GM21723 (cell line): ENCODE data around the gene MAPK1.
"Not testable (repeated sequence)": the region's sequence is repeated elsewhere in the genome, so short reads cannot be mapped to it uniquely, and the experiment has no call there.

Source experiments
- ATAC-seq: cut with Tn5 transposase; IDR thresholded peaks from one replicate; pipeline ENCODE4 v1.9.1; 2021; ENCODE audit warnings: mild to moderate bottlenecking, moderate library complexity; ENCODE audit not compliant: unreplicated experiment

The MAPK1 gene

GRCh38 chr22:21823740-21824444, 43.6 kb downstream of the MAPK1 start:
- ATAC-seq = no peak

DNA sequence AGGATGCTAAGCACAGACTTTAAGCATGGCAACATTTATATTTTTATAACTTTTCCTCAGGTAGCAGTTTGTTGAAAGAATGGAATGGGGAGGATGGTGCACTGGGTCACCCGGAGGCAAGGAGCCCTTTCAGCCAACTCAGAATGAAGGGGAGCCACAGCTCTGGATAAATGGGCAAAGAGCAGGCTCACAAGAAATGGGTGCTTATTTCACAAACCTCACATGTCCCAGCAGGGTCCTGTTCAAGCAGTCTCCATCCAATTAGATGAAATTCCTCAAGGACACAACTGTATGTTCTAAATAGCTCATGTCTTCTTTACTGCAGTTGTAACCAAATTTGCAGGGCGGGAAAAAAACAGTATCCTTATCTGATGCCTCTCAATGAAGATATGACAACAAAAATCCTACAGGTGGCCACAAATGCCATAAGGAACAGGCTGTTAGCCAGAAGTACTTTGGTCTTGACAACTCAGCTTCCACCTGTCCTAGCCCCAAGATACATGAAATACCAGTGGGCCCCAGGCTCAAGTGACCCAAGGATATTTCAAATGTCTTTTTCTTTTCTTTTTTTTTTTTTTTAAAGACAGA, 48.2 kb downstream of the MAPK1 start:
- no peak for ATAC-seq

DNA sequence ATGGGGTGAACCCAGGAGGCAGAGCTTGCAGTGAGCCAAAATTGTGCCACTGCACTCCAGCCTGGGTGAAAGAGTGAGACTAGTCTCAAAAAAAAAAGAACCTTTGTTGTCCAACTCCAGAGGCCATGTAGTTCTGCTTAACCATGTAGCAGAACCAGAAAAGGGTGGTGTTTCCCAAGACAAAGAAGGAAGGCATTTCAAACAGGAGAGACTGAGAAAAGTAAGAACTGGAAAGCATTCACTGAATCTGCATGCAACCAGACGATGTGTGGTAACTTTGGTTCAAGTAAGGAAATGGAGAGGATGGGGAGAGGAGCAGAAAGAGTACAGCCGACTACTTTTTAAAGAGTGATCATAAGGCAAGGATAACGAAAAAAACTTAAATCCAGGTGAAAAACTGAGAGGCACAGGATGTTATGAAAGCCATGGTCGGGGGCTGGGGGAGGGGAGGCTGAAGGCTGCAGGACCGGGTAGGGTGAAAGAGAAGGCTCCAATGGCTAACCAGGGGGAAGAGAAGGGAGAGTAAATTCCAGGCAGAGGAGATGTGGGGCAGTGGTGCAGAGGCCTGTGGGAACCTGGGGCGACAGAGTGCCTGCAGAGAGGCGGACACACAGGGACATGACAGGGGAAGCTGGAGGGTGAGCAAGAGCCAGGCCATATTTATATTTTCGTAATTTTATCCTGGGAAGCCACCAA, 48.8 kb downstream of the MAPK1 start:
- ATAC-seq = no peak

- not testable (repeated sequence) for ATAC-seq
Measured at GRCh38 chr22:21817497-21817853, 50.0 kb downstream of the MAPK1 start.

- ATAC-seq = no peak
Measured at GRCh38 chr22:21816787-21817496, 50.5 kb downstream of the MAPK1 start.

- ATAC-seq = no peak
Measured at GRCh38 chr22:21816472-21816786, 51.0 kb downstream of the MAPK1 start.

DNA sequence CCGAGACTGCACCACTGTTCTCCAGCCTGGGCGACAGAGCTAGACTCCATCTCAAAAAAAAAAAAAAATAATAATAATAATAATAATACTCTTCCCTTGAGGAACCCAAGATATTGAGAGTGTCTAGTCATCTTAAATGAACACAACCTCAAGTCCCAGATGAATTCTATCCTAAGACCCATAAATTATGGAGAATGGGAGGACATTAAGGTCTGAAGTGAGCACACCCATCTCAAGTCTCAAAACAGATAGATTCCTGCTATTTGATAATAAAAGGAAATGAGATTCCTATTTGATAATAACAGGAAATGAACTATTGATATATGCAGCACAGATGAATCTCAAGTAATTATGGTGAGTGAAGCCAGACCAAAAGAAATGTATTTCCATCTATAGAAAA, 51.5 kb downstream of the MAPK1 start:
- ATAC-seq = no peak

DNA sequence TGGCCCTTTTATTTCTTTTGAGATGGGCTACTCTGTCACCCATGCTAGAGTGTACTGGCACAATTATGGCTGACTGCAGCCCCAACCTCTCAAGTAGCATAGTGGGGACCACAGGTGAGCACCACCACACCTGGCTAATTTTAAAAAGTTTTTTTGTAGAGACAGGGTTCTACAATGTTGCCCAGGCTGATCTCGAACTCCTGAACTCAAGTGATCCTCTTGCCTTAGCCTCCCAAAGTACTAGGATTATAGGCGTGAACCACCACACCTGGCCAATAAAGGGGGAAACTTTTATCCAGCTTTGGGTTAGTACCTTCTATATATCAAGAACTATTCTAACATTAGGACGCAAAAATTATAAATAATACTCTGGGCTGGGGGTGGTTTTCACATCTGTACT, 52.1 kb downstream of the MAPK1 start:
- no peak for ATAC-seq

DNA sequence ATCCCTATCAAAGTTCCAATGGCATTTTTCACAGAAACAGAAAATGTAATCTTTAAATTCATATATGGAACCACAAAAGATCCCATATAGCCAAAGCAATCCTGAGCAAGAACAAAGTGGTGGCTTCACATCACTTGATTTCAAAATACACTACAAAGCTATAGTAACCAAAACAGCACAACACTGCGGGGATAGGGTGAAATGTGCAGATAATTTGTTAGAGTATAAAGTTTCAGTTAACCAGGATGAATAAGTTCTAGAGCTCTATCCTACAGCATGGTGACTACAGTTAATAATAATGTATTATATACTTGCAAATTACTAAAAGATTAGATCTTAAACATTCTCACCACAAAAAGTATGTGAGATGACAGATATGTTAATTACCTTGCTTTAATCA, 55.5 kb downstream of the MAPK1 start:
- ATAC-seq = no peak

GRCh38 chr22:21807544-21808529, 59.6 kb downstream of the MAPK1 start:
- ATAC-seq = no peak

DNA sequence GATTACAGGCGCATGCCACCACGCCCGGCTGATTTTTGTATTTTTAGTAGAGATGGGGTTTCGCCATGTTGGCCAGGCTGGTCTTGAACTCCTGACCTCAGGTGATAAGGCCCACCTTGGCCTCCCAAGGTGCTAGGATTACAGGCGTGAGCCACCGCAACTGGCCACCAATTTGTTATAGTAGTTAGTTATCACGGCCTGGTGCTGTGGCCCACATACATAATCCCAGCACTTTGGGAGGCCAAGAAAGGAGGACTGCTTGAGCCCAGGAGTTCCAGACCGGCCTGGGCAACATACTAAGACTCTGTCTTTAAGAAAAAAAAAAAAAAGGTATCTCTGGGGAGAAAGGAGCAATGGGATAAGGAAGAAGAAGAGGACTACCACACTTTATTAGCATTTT, 62.1 kb downstream of the MAPK1 start:
- ATAC-seq = not testable (repeated sequence)

DNA sequence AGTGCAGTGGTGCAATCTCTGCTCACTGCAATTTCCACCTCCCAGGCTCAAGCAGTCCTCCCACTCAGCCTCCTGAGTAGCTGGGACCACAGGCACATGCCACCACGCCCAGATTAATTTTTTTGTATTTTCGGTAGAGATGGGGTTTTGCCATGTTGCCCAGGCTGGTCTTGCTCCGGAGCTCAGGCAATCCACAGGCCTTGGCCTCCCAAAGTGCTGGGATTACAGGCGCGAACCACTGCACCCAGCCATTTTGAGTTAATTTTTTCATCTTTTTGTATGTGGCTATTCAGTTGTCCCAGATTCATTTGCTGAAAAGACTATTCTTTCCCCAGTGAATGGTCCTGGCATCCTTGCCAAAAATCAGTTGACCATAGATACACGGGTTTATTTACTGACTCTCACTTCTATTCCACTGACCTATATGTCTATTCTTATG, 63.6 kb downstream of the MAPK1 start:
- no peak for ATAC-seq

- ATAC-seq = no peak
Measured at GRCh38 chr22:21802673-21803072, 64.8 kb downstream of the MAPK1 start.

- no peak for ATAC-seq
Measured at GRCh38 chr22:21802056-21802455, 65.4 kb downstream of the MAPK1 start.

DNA sequence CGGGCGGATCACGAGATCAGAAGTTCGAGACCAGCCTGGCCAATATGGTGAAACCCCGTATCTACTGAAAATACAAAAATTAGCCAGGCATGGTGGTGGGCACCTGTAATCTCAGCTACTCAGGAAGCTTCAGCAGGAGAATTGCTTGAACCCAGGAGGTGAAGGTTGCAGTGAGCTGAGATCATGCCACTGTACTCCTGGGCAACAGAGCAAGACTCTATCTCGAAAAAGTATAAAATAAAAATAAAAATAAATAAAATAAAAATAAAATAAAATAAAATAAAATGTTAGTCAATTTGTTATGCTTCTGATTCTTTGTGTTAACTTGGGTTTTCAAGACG, 66.2 kb downstream of the MAPK1 start:
- not testable (repeated sequence) for ATAC-seq

DNA sequence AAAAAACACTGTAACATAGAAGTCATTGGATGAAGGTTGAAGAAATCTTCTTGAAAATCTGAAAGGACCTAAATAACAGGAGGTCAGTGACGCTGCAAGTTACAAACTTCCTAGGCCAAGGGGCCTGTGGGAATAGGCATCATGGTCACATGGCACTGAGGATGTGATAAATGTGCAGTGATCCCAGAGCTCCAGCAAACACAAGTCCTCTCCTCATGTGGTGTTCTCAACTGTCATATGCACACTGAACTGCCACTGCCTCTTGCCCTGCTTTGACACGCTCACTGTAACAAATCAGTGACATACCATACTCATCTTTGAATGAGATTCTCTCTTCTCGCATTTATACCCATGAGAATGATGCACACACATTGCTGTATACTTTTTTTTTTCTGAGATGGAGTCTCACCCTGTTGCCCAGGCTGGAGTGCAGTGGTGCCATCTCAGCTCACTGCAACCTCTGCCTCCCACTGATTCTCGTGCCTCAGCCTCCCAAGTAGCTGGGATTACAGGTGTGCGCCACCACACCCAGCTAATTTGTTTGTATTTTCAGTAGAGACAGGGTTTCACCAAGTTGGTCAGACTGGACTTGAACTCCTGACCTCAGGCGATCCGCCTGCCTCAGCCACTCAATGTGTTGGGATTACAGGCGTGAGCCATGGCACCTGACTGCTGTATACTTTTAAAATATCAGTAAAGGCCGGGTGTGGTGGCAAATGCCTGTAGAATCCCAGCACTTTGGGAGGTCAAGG, 66.7 kb downstream of the MAPK1 start:
- no peak for ATAC-seq

DNA sequence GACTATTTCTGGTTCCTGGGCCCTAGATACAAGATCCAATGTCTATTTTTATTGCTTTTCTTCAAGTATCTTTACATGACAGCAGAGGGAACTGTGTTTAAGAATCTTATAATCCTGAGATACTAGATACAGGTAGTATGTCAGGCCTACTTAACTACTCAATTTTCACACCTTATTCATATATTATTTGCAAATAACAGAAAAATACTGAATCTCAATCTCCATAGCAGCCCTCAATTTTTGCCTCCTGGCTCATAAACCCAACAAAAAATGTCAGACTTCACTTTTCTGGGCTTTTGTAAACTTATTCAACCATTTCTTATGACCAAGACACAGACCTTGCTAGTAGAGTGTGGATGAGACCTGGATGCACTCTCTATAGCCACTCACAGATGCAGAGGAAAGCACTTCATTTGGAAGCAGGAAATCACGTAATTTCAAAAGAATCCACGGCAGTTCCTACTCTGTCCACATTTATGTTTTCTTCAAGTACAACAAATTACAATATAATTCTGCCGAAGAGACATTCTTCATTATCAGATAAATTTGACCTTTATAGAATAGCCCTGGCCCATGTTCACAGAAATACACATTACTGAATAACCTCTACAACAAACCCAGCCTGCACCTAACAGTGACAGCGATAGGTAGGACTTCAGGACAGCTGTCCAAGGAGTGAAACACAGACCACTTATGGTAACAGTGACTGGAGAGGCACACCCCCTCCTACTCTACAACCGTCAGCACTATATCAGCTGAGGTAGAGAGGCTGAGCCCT, 69.8 kb downstream of the MAPK1 start:
- no peak for ATAC-seq

DNA sequence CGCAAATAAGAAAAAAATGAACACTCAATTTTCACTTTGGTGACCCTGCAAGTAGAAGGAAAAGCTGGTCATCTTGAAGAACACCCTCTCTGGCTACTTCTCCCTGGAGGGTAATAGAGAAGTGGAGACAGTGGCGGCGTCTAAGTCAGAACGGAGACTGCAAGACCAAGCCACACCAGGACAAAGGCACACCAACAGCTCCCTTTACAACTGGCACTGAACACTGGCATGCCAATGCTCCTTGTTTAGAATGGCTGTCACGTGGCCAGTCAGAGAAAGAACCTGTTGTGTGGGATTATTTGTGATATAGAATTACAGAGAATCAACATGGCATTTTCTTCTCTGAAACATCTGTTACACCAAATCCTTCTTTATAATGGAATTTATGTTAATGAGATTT, 70.6 kb downstream of the MAPK1 start:
- ATAC-seq = no peak

GRCh38 chr22:21796231-21796630, 71.2 kb downstream of the MAPK1 start:
- ATAC-seq = no peak
